Activated naive CD4-positive, alpha-beta T cell treated with anti-CD3 and anti-CD28 coated beads for 36 hours (primary cell): Measurements from ENCODE around the gene LPGAT1. TPM values are rescaled to one million over a fixed set of nuclear protein-coding genes. Genes with fewer than 3 reads are reported as not detected.

Source experiments
- CTCF ChIA-PET: fragments of 350-600 bp; sonication (Branson Sonifier 250); formaldehyde crosslinking; loops from one replicate; lab custom pipeline; 2021; ENCODE audit warnings: antibody characterized with exemption; lab: Charles Lee
- DNase-seq: peaks from one replicate; pipeline ENCODE4 v3.0.0-alpha.2; 2020
- H3K27ac Mint-ChIP-seq: one replicate; pipeline ENCODE4 v1.8.0; 2021; ENCODE audit warnings: mild to moderate bottlenecking, mixed read lengths
- H3K27me3 Mint-ChIP-seq: one replicate; pipeline ENCODE4 v1.8.0; 2021; ENCODE audit warnings: low read depth, mixed read lengths
- H3K36me3 Mint-ChIP-seq: one replicate; pipeline ENCODE4 v1.8.0; 2021; ENCODE audit warnings: low read depth, mixed read lengths
- H3K4me1 Mint-ChIP-seq: one replicate; pipeline ENCODE4 v1.8.0; 2021; ENCODE audit warnings: low read depth, mixed read lengths
- H3K4me3 Mint-ChIP-seq: one replicate; pipeline ENCODE4 v1.8.0; 2021; ENCODE audit warnings: mild to moderate bottlenecking, moderate library complexity, mixed read lengths
- H3K9me3 Mint-ChIP-seq: one replicate; pipeline ENCODE4 v1.8.0; 2021; ENCODE audit warnings: mixed read lengths
- intact Hi-C: fragments of 100-400 bp; cut with micrococcal nuclease; formaldehyde crosslinking; loops from one replicate; pipeline ENCODE4 v1.15.1; 2023
- total RNA-seq, 2 experiments: library from RNA; stranded (reverse); gene quantifications; one replicate each; pipeline ENCODE4 v1.2.3, GENCODE V29; 2021

The LPGAT1 gene
- total RNA-seq, 2 experiments from 2014 or later, result 18.6 to 21.7 TPM

GRCh38 chr1:211789641-211790464 is 40.7 kb downstream of the LPGAT1 start:
- Mint-ChIP-seq H3K9me3 (no peaks in the 10 kb centered on the region), H3K4me3 (no peak overlapping the region), H3K36me3 (peaks cover 7% of the 10 kb centered on the region), H3K27me3 (no peaks in the 10 kb centered on the region), H3K4me1 (no peaks in the 10 kb centered on the region), H3K27ac (no peak overlapping the region)
- no peak for DNase-seq
- CTCF ChIA-PET, result interaction anchor here (1.0 kb wide), 1 partner anchor 27 kb away, joined by 4 read pairs; no protein-coding TSS in a partner anchor
- intact Hi-C loops, result no loop called here

DNA sequence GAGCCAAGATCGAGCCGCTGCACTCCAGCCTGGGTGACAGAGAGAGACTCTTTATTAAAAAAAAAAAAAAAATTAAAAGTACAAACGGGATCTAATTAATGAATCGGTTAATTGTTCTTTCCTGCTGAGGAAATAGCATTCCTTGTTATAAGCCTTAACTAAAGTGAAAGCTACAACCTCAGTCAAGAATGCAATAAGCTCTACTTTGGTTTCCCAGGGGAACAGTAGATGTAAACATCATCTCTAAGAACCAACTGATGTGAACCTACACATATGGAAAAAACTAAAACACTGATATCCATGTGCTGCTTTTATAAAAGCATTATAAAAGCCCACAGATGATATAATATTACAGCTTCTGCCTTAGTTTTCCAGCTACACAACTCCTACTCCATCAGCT is 41.9 kb downstream of the LPGAT1 start:
- Mint-ChIP-seq H3K4me1 (no peaks in the 10 kb centered on the region), H3K36me3 (peaks cover 9% of the 10 kb centered on the region), H3K4me3 (no peak overlapping the region), H3K27ac (no peak overlapping the region), H3K27me3 (no peaks in the 10 kb centered on the region), H3K9me3 (no peaks in the 10 kb centered on the region)
- intact Hi-C loops, result no loop called here
- DNase-seq, result no peak
- CTCF ChIA-PET, result interaction anchor here (0.6 to 1.0 kb wide), 4 partner anchors 22 to 129 kb away, joined by 3 to 7 read pairs (median 4); no protein-coding TSS in a partner anchor

- Mint-ChIP-seq H3K4me3 (no peak overlapping the region), H3K9me3 (no peaks in the 10 kb centered on the region), H3K4me1 (no peaks in the 10 kb centered on the region), H3K27me3 (no peaks in the 10 kb centered on the region), H3K27ac (no peak overlapping the region), H3K36me3 (peaks cover 2% of the 10 kb centered on the region)
- CTCF ChIA-PET, result interaction anchor here (0.5 kb wide), 1 partner anchor 85 kb away, joined by 5 read pairs; no protein-coding TSS in a partner anchor
- intact Hi-C loops, result no loop called here
- DNase-seq, result no peak
These were observed 46.7 kb downstream of the LPGAT1 start for GRCh38 chr1:211783897-211784296.

DNA sequence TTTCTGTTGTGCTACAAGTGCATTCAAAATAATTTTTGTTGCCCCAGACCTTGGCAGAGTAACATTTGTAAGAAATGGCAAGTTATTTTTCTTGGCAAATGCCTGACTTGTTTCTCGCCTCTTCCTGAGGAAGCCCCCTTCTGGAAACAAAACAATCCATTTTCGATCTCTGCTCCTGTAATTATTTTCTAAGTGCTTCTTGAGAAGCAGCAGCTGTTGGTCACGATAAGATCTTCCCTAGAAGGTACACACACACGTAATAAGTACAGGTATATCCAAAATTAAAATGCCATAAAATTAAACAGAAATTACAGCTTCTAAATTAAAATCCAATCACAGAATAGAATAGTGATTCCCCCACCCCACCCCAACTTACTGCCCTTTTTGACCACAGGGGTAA is 47.3 kb downstream of the LPGAT1 start:
- CTCF ChIA-PET, result no interaction called here
- intact Hi-C loops, result no loop called here
- no peak overlapping the region for H3K27ac Mint-ChIP-seq

GRCh38 chr1:211781260-211781659 is 49.3 kb downstream of the LPGAT1 start:
- H3K9me3 Mint-ChIP-seq, result no peaks in the 10 kb centered on the region
- DNase-seq, result no peak
- H3K27me3 Mint-ChIP-seq, result no peaks in the 10 kb centered on the region
- CTCF ChIA-PET, result no interaction called here
- intact Hi-C loops, result no loop called here
- no peak overlapping the region for H3K27ac Mint-ChIP-seq
- no peaks in the 10 kb centered on the region for H3K4me1 Mint-ChIP-seq
- H3K4me3 Mint-ChIP-seq, result no peak overlapping the region
- H3K36me3 Mint-ChIP-seq, result peaks cover 8% of the 10 kb centered on the region

More for the DNA sequence above, 47.3 kb downstream of the LPGAT1 start:
- Mint-ChIP-seq H3K27me3 (no peaks in the 10 kb centered on the region), H3K4me1 (no peaks in the 10 kb centered on the region), H3K9me3 (no peaks in the 10 kb centered on the region), H3K4me3 (no peak overlapping the region), H3K36me3 (peaks cover 4% of the 10 kb centered on the region)
- DNase-seq, result no peak

DNA sequence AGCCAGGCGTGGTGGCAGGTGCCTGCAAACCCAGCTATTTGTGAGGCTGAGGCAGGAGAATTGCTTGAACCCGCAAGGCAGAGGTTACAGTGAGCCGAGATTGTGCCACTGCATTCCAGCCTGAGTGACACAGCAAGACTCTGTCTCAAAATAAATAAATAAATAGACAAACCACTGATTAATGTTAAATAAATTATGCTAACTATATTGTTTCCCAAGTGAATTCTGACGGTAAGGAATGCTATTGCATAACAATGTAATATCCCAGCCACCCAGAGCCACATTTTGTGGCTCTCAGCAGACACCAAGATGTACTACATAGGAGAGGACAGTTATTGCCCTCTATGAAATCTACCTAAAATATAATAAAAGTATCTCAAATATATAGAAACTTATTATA is 55.4 kb downstream of the LPGAT1 start:
- CTCF ChIA-PET, result no interaction called here
- Mint-ChIP-seq H3K27me3 (no peaks in the 10 kb centered on the region), H3K4me3 (no peak overlapping the region), H3K4me1 (no peaks in the 10 kb centered on the region), H3K9me3 (no peaks in the 10 kb centered on the region), H3K36me3 (peaks cover 11% of the 10 kb centered on the region), H3K27ac (no peak overlapping the region)
- DNase-seq, result no peak
- intact Hi-C loops, result no loop called here

DNA sequence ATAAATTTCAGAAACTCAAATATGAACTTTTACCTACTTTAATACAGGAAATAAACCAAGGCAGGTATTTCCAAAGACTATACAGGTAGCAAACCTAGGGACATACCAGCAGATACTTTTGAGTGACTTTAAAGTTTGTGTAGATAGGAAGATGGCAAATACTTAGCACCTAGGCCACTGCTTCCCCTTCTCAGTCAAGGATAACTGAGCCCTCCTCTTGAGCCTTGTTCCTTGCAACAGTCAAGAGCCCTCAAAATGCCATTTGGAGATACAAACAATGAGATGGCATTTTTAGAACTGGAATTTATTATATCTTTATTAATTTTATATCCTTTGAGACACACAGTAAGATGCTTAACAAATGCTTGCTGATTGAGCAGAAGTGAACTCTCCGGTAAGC is 65.9 kb downstream of the LPGAT1 start:
- Mint-ChIP-seq H3K4me1 (no peaks in the 10 kb centered on the region), H3K9me3 (no peaks in the 10 kb centered on the region), H3K27me3 (no peaks in the 10 kb centered on the region), H3K36me3 (peaks cover 2% of the 10 kb centered on the region), H3K4me3 (no peak overlapping the region), H3K27ac (no peak overlapping the region)
- intact Hi-C loops, result no loop called here
- CTCF ChIA-PET, result interaction anchor here (0.6 kb wide), 1 partner anchor 269 kb away, joined by 3 read pairs; no protein-coding TSS in a partner anchor
- DNase-seq, result no peak

GRCh38 chr1:211762206-211762605 is 68.4 kb downstream of the LPGAT1 start:
- Mint-ChIP-seq H3K27ac (no peak overlapping the region), H3K27me3 (no peaks in the 10 kb centered on the region), H3K36me3 (peaks cover 6% of the 10 kb centered on the region), H3K9me3 (peaks cover 2% of the 10 kb centered on the region), H3K4me3 (no peak overlapping the region), H3K4me1 (no peaks in the 10 kb centered on the region)
- no peak for DNase-seq
- intact Hi-C loops, result no loop called here
- CTCF ChIA-PET, result interaction anchor here (0.8 to 2.1 kb wide), 3 partner anchors 27 to 81 kb away, joined by 4 to 7 read pairs (median 4); no protein-coding TSS in a partner anchor

DNA sequence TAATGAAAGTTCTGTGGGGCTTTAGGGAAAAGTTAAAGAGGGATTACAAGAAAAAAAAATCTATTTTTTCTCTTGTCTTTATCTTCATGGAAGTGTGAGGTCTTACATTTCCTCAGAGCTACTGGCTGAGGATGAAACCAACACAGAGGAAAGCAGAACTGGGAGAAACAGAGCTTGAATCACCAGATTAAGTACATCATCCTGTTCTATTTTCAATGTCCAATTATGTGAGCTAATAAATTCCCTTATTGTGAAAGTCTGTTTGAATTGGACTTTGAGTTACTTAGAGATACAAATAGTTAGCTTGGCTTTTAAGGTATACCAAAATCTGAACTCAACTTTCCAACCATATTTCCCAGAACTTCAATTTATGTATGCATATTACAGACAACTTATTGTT is 69.2 kb downstream of the LPGAT1 start:
- Mint-ChIP-seq H3K27me3 (no peaks in the 10 kb centered on the region), H3K4me3 (no peak overlapping the region), H3K36me3 (peaks cover 5% of the 10 kb centered on the region), H3K27ac (no peak overlapping the region), H3K9me3 (peaks cover 2% of the 10 kb centered on the region), H3K4me1 (no peaks in the 10 kb centered on the region)
- intact Hi-C loops, result no loop called here
- DNase-seq, result no peak
- CTCF ChIA-PET, result interaction anchor here (1.5 to 2.1 kb wide), 2 partner anchors 63 to 80 kb away, joined by 4 to 7 read pairs; no protein-coding TSS in a partner anchor

DNA sequence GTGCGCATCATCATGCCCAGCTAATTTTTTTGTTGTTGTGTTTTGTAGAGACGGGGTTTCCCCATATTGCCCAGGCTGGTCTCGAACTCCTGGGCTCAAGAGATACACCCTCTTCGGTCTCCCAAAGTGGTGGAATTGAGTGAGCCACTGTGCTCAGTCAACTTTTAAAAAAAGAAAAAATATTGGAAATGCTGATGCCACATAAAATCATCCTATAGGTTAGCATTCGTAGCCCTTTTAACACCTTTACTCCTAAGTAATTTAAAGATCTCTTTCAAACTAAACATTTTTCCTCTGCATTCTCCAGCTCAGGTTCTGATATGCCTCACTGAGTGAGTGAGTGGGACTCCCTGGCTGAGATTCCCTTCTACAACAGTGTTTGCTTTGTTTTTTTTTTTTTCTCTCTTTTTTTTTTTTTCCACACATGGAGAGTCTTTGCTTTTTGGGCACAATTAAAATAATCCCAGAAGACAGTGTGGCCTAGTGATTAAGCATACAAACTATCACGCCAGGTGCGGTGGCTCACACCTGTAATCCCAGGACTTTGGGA is 74.0 kb downstream of the LPGAT1 start:
- no peak overlapping the region for H3K4me3 Mint-ChIP-seq
- H3K27me3 Mint-ChIP-seq, result no peaks in the 10 kb centered on the region
- H3K4me1 Mint-ChIP-seq, result no peaks in the 10 kb centered on the region
- peaks cover 5% of the 10 kb centered on the region for H3K36me3 Mint-ChIP-seq
- DNase-seq, result no peak
- peaks cover 2% of the 10 kb centered on the region for H3K9me3 Mint-ChIP-seq
- H3K27ac Mint-ChIP-seq, result no peak overlapping the region
- intact Hi-C loops, result no loop called here
- CTCF ChIA-PET, result no interaction called here

GRCh38 chr1:211753649-211754251 is 76.8 kb downstream of the LPGAT1 start:
- CTCF ChIA-PET, result interaction anchor here (2.4 kb wide), 1 partner anchor 55 kb away, joined by 10 read pairs; no protein-coding TSS in a partner anchor
- Mint-ChIP-seq H3K4me1 (no peaks in the 10 kb centered on the region), H3K9me3 (peaks cover 2% of the 10 kb centered on the region), H3K27me3 (no peaks in the 10 kb centered on the region), H3K36me3 (peaks cover 5% of the 10 kb centered on the region), H3K4me3 (no peak overlapping the region), H3K27ac (no peak overlapping the region)
- intact Hi-C loops, result no loop called here
- DNase-seq, result no peak

GRCh38 chr1:211752951-211753486 is 77.5 kb downstream of the LPGAT1 start:
- no peaks in the 10 kb centered on the region for H3K4me1 Mint-ChIP-seq
- DNase-seq, result no peak
- H3K27me3 Mint-ChIP-seq, result no peaks in the 10 kb centered on the region
- CTCF ChIA-PET, result interaction anchor here (2.4 kb wide), 1 partner anchor 54 kb away, joined by 10 read pairs; no protein-coding TSS in a partner anchor
- H3K36me3 Mint-ChIP-seq, result peaks cover 5% of the 10 kb centered on the region
- intact Hi-C loops, result no loop called here
- H3K27ac Mint-ChIP-seq, result no peak overlapping the region
- no peak overlapping the region for H3K4me3 Mint-ChIP-seq
- no peaks in the 10 kb centered on the region for H3K9me3 Mint-ChIP-seq
